Hematopoietic multipotent progenitor cell treated with erythropoietin and hydrocortisone succinate and interleukin-3 and kit ligand, for 8 days (in vitro differentiated cells): ENCODE measurements around the gene ICAM5.
"Not testable (repeated sequence)": the region's sequence is repeated elsewhere in the genome, so short reads cannot be mapped to it uniquely, and the experiment has no call there.

Experiments
- DNase-seq: peaks from one replicate; pipeline ENCODE4 v3.0.0-alpha.2; 2015

ICAM5 gene

GRCh38 chr19:10289836-10290356 lies at the start of gene ICAM5:
Gene ICAM5 (plus strand): TSS chr19:10289952. CDS start chr19:10290044, 92 bp downstream.
- DNase-seq: peak; percentile 68

- DNase-seq: not testable (repeated sequence)
These were observed 47.8 kb upstream of the ICAM5 start for GRCh38 chr19:10241826-10242449.

GRCh38 chr19:10243606-10244005 lies 46.1 kb upstream of the ICAM5 start:
- no peak for DNase-seq

GRCh38 chr19:10245189-10245939 lies 44.4 kb upstream of the ICAM5 start:
- no peak for DNase-seq

- no peak for DNase-seq
These were observed 43.2 kb upstream of the ICAM5 start for GRCh38 chr19:10246511-10246910.

- peak; percentile 100 for DNase-seq
These were observed 37.7 kb upstream of the ICAM5 start, which contains the start of gene MRPL4 for GRCh38 chr19:10251792-10252694. Gene MRPL4 (plus strand): TSS chr19:10252214. CDS start chr19:10252254, 40 bp downstream.

GRCh38 chr19:10252707-10253106 lies 37.0 kb upstream of the ICAM5 start:
- no peak for DNase-seq

GRCh38 chr19:10254244-10254643 lies 35.5 kb upstream of the ICAM5 start:
- DNase-seq: no peak

- DNase-seq: no peak
These were observed 34.4 kb upstream of the ICAM5 start for GRCh38 chr19:10255358-10255757.

- no peak for DNase-seq
These were observed 33.2 kb upstream of the ICAM5 start for GRCh38 chr19:10256551-10256950.

- DNase-seq: no peak
These were observed 32.7 kb upstream of the ICAM5 start for GRCh38 chr19:10256970-10257615.

GRCh38 chr19:10258080-10258710 lies 31.6 kb upstream of the ICAM5 start:
- DNase-seq: no peak

- peak; percentile 92 for DNase-seq
These were observed 30.4 kb upstream of the ICAM5 start for GRCh38 chr19:10259162-10259905.

GRCh38 chr19:10260141-10260584 lies 29.6 kb upstream of the ICAM5 start:
- peak; percentile 27 for DNase-seq

- no peak for DNase-seq
These were observed 27.0 kb upstream of the ICAM5 start for GRCh38 chr19:10262771-10263170.

GRCh38 chr19:10266706-10267105 lies 23.0 kb upstream of the ICAM5 start:
- DNase-seq: peak; percentile 44

- no peak for DNase-seq
These were observed 21.7 kb upstream of the ICAM5 start for GRCh38 chr19:10268071-10268470.

- peak; percentile 82 for DNase-seq
These were observed 20.2 kb upstream of the ICAM5 start for GRCh38 chr19:10269333-10270179.

- peak; percentile 48 for DNase-seq
These were observed 19.6 kb upstream of the ICAM5 start for GRCh38 chr19:10270180-10270615.
